GM18507 (cell line): ENCODE data around the gene ZNF691.
"Not testable (repeated sequence)": the region's sequence is repeated elsewhere in the genome, so short reads cannot be mapped to it uniquely, and the experiment has no call there.

Source experiments
- DNase-seq: peaks from one replicate; pipeline ENCODE4 v3.0.0; 2011; ENCODE audit warnings: low read depth; ENCODE audit not compliant: insufficient read length; ENCODE audit errors: extremely low spot score
- FAIRE-seq: peaks from 2 replicates; lab custom pipeline; 2011; peaks lifted over from hg19 to GRCh38; lab: Jason Lieb, UNC

Gene ZNF691, protein sequence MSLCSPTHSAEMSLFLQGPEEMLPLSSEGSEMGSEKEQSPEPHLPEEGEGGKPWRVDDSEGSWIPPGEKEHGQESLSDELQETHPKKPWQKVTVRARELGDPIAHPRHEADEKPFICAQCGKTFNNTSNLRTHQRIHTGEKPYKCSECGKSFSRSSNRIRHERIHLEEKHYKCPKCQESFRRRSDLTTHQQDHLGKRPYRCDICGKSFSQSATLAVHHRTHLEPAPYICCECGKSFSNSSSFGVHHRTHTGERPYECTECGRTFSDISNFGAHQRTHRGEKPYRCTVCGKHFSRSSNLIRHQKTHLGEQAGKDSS

DNA sequence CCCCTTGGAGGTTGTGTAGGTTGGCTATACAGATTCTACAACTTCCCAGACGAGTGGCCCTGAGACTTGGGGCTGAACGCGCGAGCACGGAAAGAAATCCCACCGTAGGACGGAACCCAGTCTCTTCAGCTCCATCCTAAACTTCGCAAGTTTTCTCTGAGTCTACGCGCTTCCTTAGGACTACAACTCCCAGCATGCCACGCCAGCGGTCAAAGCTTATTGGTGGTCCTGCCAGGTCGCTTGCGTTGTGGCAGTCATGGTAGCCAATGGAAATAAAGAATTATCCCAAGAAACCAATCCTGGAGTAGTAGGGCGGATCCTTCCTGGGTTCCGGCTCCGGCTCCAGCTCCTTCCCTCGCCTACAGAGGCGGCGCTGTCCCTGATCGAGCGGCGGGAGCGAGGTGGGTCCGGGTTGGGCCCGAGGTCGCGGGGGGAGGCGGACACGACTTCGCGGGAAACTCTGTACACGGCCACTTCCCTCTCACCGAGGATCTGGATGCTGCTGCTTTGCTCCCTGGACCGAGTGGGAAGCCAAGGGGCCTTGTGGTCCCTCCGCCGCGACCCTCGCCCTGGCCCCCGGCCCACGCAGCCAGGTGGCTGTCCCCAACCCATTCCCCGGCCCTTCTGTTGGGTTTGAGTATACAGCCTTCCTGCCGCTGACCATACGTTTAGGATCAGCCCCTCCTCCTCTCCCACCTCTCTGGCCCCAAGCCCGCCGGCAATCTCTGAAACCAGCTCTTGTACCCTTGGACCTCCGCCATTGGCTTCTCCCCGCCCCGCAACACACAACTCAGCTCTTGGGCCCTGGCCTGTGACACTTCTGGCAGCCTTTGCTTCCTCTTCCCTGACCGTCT, at the start of gene ZNF691:
Gene ZNF691, plus strand, starts transcription at position 357 of the 854 bp plus-strand sequence. CDS start 3,046 bp downstream, outside the sequence.
- FAIRE-seq: peak; percentile 95
- peak; percentile 91 for DNase-seq

DNA sequence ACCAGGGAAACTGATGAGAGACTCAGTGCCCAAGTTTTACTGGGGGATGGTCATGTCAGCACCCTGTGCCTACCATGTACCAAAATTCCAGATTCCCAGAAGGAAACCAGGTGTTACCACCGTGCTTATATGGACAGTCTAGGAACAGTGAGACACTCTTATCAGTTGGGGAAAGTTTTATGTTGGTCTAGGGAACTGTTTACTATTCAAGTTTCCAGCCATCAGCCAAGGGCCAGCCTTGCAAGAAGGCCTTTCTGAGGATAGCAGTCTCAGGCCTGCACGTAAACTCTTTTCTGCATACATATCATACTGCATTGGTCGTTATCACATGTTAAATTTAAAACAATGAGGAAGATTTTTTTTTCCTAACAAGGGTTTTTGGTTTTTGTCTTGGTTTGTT, 49.0 kb upstream of the ZNF691 start:
- FAIRE-seq: no peak

DNA sequence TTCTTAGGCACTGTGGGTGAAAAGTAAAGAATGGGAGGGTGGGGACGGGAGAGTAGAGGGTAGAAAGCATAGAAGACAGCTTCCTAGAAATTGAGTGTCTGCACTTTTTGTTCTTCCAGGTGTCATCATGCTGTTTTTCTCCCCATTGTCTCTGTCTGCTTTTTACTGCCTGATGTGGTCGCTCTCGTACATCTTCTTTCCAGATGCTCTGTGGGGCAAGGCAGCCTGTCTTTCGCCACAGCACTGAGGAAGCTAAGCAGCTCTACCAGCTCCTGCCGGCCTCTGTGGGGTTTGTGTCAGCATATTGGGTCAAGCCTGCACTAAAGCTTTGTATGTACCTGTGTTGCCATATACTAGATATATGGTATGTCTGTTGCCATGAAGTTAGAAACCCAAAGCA, 48.4 kb upstream of the ZNF691 start:
- no peak for DNase-seq
- no peak for FAIRE-seq

More for the DNA sequence above, 49.0 kb upstream of the ZNF691 start:
- no peak for DNase-seq

DNA sequence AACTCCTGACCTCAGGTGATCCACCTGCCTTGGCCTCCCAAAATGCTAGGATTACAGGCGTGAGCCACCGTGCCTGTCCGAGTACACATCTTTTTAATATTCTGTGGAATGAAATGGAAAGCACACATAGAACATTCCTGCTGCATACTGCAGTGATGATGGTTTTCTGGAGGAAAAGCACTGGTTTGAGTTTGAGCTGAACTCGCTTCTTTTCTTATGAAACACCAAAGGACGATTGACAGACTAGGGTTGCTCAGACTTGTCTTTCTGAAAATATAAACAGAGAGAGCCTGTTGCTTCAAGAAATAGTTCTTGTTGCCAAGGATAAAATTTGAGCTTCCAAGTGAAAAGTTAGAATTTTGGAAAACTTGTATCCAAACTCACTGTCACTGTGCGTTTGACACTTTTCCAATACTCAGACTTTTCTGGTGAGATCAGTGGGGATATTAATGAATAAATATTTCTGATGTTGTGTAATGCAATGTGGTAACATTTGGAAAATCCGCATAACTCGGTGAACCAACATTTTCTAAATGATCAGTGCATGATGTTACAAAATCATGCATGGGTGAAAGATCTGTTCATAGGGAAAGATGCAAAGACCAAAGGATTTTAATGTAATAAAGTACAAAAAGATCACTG, 44.5 kb upstream of the ZNF691 start:
- DNase-seq: no peak
- no peak for FAIRE-seq

DNA sequence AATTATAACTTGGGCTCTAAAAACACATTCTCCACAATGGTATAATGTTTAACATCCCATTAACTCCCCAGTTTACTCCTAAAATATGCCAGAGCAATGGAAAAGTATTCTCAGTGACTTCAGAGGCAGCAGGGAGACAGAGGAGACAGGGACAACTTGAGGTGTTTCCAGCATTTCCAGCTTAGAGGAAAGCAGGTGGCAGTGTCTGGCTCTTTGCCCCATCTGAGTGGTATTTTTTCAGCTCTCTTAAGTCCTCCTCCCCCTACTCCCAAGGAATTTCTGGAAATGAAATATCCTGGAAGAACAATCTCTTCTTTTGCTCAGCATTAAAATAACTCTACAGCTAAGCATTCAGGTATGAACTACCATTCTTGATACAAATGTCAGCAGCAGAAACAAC, 40.2 kb upstream of the ZNF691 start:
- FAIRE-seq (no peak), DNase-seq (no peak)

DNA sequence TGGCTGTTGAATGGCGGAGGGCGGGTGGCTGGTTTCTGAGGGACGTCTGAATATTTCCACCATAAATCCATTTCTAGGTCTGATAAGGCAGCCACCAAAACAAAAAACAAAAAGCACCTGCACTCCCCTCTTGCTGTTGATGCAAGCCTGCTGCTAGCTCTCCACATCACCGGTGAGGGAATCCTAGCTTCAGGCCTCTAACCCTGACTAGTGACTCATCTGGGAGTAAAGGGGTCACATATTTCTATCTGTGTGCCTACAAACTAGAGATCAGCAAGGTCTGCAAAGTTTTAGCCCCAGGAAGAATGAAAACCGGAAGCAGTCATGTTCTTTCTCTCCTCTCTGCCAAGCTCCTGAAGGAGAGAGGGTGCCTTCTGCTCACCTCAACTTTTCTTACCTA, 39.8 kb upstream of the ZNF691 start:
- DNase-seq (no peak), FAIRE-seq (no peak)

DNA sequence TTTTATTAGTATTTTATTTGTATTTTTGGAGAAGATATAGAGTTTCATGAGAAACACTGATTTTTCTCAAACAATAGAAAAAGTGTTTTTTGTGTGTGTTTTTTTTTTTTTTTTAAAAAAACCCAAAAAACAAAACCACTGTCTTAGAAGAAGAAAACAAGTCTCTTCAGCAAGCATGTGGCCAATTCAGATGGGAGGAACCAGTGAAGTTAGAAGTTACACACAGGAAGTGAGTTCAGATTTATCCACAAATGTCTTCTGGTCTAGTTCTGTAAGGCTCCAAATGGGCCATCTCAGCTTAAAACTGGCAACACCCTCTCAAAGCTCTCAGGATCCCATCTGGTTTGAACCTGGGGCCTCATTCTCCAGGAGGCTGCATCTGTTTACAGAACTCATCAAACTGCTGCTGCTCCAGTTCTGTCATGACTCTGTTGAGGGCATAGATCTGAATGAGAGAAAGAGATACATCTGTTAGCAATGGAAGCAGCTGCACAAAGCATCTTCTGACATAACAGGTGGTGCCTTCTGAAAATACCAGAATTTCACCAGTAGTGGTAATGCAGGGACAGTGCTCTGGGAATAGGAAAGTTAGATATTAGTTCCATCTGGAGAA, 39.3 kb upstream of the ZNF691 start:
- DNase-seq (no peak), FAIRE-seq (no peak)

DNA sequence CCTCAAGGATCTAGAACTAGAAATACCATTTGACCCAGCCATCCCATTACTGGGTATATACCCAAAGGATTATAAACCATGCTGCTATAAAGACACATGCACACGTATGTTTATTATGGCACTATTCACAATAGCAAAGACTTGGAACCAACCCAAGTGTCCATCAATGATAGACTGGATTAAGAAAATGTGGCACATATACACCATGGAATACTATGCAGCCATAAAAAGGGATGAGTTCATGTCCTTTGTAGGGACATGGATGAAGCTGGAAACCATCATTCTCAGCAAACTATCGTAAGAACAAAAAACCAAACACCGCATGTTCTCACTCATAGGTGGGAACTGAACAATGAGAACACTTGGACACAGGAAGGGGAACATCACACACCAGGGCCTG, 31.6 kb upstream of the ZNF691 start:
- not testable (repeated sequence) for DNase-seq, FAIRE-seq

DNA sequence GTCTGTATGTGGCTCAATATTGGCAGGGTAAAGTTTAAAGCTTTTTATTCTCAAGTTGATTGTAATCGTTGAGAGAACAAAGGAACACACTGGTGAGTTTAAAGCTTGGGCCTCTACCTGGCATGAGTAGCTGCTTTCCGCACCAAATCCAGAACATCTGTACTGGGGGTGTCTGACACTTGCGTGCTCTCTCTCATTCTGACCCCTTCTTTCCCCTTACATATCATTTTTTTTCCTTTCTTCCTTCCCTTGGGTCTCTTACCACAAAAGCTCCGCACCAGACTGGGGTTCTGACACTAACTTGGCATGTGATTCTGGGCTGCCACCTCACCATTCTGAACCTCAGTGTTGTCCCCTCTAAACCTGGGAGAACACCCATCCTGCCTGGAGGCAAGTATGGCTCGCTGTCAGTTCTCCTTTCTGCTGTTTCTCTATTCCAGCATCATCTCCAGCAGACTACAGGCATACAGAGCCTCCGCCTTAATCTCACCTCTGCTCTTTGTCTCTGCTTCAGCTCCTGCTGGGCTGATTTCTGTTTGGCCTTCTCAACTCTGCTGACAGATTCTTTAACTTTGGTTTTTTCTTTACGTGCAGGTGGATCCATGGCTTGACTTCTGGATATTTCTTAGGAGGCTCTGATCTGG, 30.4 kb upstream of the ZNF691 start:
- FAIRE-seq (no peak), DNase-seq (no peak)

DNA sequence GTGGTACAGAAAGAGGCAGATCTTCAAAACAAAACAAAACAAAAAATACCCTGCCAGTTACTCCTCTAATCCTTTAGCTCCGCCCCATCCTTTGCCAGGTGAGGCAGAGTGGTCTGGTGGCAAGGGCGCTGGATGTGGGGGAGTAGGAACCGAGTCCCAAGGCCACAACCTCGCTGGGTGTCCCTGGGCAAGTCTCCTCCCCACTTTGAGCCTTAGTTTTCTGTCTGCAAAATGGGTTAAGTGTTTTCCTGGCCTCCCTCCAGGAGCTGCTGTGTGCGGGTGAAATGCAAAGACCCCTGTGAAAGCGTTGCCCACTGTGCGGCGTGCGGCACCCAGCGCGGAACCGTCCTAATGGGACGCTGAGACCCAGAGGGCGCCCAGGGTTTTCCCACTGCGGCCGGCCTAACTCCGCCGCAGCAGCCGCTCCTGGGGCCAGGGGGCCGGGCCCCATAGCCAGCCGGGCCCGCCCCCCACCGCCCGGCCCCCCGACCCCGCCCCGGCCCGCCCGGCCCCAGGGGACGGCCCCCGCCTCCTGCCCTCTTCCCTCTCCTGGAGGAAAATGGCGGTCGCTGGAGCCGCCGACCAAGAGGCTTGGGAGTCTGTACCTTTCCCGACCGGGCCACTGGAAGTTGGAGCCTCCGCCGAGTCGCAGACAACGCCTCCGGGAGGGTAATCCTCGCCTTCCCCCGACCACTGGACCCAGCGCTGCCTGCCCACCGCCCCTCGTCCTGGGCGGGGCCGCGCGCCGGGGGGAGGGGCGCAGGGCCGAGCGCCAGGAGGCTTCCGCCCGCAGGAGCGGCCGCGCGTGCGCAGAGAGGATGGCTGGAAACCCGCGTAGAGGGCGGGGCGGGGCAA, 29.6 kb upstream of the ZNF691 start, which contains the start of the genes ERMAP and SVBP:
Gene ERMAP, plus strand, starts transcription at position 538 of the 855 bp plus-strand sequence. CDS start 13,327 bp downstream, outside the sequence.
Gene SVBP, minus strand, starts transcription at position 813 of the 855 bp plus-strand sequence. CDS start 853 bp downstream, outside the sequence.
- DNase-seq (peak; percentile 91), FAIRE-seq (peak; percentile 79)

DNA sequence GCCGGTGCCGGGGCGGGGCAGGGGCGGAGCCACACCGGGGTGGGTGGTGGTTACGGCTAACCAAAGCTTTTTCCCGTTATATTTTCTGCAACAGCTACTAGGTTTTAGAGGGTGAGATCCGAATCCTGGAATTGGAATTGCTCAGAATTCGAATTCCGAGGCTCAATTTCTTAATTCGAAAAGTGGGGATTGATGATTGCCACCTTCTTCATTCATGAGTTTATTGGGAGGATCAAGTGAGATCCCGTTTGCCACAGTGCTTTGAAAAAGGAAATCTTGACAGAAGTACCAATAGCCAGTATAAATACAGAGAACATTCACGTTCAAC, 29.0 kb upstream of the ZNF691 start:
- FAIRE-seq: no peak
- DNase-seq: no peak

DNA sequence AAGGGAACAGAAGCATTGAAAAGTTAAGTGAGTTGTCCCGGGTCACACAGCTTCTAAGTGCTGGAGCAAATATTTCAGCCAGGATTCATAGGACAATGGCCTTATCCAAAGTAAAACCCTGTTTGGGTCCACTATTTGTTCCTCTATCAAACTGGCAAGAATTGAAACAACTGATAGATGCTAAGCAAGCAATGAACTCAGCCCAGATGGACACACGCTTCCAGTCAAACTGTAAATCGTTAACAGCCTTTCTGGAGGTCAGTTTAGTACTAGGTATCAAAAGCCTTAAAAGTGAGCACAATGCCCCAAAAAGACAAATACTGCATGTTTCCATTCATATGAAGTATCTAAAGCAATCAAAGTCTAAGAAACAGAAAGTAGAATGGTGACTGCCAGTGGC, 28.4 kb upstream of the ZNF691 start:
- DNase-seq (no peak), FAIRE-seq (no peak)

DNA sequence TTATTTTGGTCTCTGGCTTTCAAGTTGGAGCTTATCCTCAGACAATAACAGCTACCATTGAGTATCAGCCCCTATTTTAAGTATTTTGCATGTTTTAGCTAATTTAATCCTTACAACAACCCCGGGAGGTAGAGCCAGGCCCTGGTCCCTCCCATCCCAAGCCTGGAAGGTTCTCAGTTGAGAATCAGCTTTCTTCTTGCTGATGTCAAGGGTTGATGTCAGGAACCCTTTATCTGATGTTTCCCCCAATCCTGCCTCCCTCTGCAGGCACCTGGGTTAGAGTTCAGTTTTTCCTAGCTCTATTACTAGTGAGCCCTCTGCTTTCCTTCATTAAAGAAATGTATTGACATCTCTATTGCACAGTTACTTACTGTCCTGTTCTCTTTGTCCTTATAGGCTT, 25.6 kb upstream of the ZNF691 start:
- DNase-seq: no peak
- no peak for FAIRE-seq

DNA sequence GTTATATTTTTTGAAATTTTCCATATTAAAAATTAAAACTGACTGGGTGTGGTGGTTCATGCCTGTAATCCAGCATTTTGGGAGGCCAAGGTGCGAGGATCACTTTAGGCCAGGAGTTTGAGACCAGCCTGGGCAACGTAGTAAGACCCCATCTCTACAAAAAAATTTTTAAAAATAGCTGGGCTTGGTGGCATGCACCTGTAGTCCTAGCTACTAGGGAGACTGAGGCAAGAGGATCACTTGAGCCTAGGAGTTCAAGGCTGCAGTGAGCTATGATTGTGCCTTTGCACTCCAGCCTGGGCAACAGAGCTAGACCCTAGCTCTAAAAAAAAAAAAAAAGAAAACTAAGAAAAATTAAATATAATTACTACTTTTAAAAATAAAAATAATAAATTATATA, 24.7 kb upstream of the ZNF691 start:
- no peak for DNase-seq
- no peak for FAIRE-seq

DNA sequence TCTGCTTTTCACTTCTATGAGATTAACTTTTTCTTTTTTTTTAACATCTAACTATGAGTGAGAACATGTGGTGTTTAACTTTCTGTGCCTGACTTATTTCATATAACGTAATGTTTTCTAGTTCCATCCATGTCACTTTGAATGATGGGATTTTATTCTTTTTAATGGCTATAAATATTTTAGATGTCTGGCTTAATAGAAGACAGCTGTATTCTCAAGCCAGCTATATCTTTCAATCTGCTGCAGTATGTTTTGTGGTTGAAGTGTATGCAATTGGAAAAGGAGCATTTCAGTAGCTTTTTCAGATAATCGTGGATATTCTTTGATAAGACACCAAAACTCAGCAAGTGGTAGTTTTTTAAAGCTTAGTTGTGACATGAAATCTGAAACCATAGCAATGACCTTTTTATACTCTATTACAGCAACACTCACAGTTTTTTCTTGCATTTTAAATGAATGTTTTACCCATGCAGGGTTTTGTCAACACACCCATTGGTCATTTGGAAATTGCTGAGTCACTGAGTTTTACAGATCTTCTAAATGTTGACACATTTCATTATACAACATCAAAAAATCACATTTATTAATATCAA, 23.5 kb upstream of the ZNF691 start:
- FAIRE-seq: no peak
- no peak for DNase-seq

DNA sequence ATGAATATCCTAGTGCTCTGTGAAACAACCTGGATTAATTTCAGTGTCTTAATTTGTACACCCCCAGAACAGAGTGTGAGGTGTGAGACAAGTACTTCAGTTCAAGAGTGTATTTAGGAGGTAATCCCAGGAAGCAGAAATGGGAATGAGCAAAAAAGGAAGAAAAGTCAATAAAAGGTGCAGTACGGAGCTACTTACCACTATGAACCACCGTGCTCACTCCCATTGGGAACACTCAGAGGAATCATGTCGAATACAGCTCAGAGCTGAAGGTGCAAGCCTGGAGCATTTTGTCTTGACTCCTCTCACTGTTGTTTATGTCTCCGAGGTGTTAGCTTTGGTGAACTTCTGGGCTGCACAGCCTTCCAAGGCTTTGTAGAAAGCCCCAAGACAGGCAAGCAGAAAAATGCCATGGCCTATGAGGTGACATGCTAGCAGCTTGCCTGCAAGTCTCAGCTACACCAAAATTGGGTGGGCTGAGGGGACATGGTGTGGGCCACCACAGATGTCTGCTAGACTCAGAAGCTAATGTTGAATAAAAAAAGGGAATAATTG, 21.9 kb upstream of the ZNF691 start:
- FAIRE-seq: no peak
- no peak for DNase-seq

DNA sequence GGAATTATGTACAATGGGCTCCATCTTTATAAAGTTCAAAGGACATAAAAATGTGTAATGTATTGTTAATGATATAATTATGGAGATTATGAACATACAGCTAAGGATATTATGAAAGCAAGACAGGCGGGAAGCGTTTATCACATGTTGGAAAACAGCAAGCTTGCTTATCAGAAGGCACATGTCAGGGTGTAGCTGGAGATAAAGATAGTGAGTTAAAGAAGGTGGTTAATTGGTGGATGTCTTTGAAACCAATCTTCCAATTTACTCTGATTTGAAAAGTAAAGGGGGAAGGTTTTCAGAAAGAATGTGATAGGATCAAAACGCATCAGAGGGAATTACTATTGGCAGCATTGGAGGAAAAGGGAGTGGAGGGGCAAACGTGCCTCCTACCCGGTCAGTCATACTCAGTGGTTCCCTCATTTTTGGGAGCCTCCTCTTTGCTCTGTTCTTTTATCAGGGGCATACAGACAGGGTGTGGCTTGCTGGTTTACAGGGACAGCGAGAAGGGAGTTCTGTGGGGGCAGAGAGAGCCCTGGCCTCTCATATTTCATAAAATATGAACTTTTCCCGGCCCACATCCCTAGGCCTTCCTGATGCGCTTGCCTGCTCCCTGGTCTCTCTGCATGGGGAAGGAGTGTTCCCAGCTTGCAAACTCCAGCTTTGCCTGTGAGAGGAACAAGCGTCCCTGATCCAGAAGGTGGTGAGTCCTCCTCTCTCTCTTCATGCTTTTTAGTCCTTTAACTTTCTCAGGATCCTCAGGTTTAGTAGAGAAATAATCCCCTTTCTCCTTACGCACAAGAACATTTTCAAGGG, 21.2 kb upstream of the ZNF691 start:
- DNase-seq (no peak), FAIRE-seq (no peak)
